ENCODE measurements around the gene NEK2. TPM values are rescaled to one million over a fixed set of nuclear protein-coding genes. Genes with fewer than 3 reads are reported as not detected.

Gene NEK2
- total and polyA plus RNA-seq, 2 donors (not counting 1 experiment from before 2014, with no cell fraction given): 0.09 TPM; not detected in 1

GRCh38 chr1:211641044-211641800, 34.2 kb downstream of the NEK2 start:
- H3K27me3 Mint-ChIP-seq: peaks cover 4% of the 10 kb centered on the region
- ChIA-PET POLR2A (no interaction called here), CTCF (interaction anchor here (0.6 to 0.7 kb wide), 2 partner anchors 56 to 157 kb away, joined by 3 read pairs; no protein-coding TSS in a partner anchor)
- Histone ChIP-seq H3K27ac (ENCODE audit: low read length in 2 of 2) (no peak overlapping the region), H2AFZ (ENCODE audit: insufficient read depth, low read depth, low read length, poor library complexity, severe bottlenecking) (no peak overlapping the region), H3K4me2 (replicated peaks; ENCODE audit: low read depth, low read length, poor library complexity, severe bottlenecking) (no peak overlapping the region), H3K4me3 (ENCODE audit: control extremely low read depth in 1 of 5, extremely low read depth in 1 of 5, insufficient read depth in 1 of 5, low read depth in 2 of 5, low read length in 4 of 5) (no peak overlapping the region), H4K20me1 (ENCODE audit: control insufficient read depth, insufficient read depth, low read length, poor library complexity, severe bottlenecking) (no peaks in the 10 kb centered on the region), H3K79me2 (ENCODE audit: control insufficient read depth, insufficient read depth, low read length) (no peaks in the 10 kb centered on the region), H3K9me3 (ENCODE audit: control extremely low read depth in 1 of 3, control insufficient read depth in 2 of 3, insufficient read depth in 1 of 3, low read length in 2 of 3) (no peaks in the 10 kb centered on the region), H3K27me3 (replicated peaks in 1 of 4; ENCODE audit: control extremely low read depth in 1 of 4, control insufficient read depth in 3 of 4, insufficient read depth in 4 of 4, low read length in 3 of 4) (peaks cover 0 to 7% (median 0%) of the 10 kb centered on the region in 4 experiments), H3K36me3 (replicated peaks in 1 of 2; ENCODE audit: control extremely low read depth in 1 of 2, control insufficient read depth in 1 of 2, extremely low read depth in 1 of 2, insufficient read depth in 2 of 2, low read length in 1 of 2) (no peaks in the 10 kb centered on the region), H3K4me1 (ENCODE audit: control insufficient read depth in 2 of 2, insufficient read depth in 2 of 2, low read length in 2 of 2) (no peaks in the 10 kb centered on the region), H3K9ac (ENCODE audit: low read length) (no peak overlapping the region)
- no peaks in the 10 kb centered on the region for H3K9me3 Mint-ChIP-seq (ENCODE audit: insufficient read depth)
- no peak overlapping the region for H3K4me3 Mint-ChIP-seq
- WGBS (ENCODE audit: insufficient coverage): 100% methylated on average over 1 of the region's 11 CpGs
- intact Hi-C loops (cut with micrococcal nuclease): no loop called here
- no peak overlapping the region for H3K27ac Mint-ChIP-seq
- TF ChIP-seq CTCF (IDR thresholded peaks at IDR 0.05) (no peak), EZH2 (IDR thresholded peaks at IDR 0.05; ENCODE audit: borderline replicate concordance, insufficient read depth, low read depth, low read length, poor library complexity, severe bottlenecking) (no peak)
- no peak for ATAC-seq (ENCODE audit: low read depth)
- no peaks in the 10 kb centered on the region for H3K4me1 Mint-ChIP-seq
- DNase-seq: no peak

GRCh38 chr1:211640301-211640630, 35.2 kb downstream of the NEK2 start:
- POLR2A ChIA-PET: no interaction called here
- H3K9me3 ChIP-seq (ENCODE audit: control extremely low read depth in 1 of 3, control insufficient read depth in 2 of 3, insufficient read depth in 1 of 3, low read length in 2 of 3): no peaks in the 10 kb centered on the region
- H3K4me2 ChIP-seq (replicated peaks; ENCODE audit: low read depth, low read length, poor library complexity, severe bottlenecking): no peak overlapping the region
- no peak overlapping the region for H3K9ac ChIP-seq (ENCODE audit: low read length)
- no peaks in the 10 kb centered on the region for H3K9me3 Mint-ChIP-seq (ENCODE audit: insufficient read depth)
- no peaks in the 10 kb centered on the region for H3K4me1 Mint-ChIP-seq
- no peak overlapping the region for H3K27ac ChIP-seq (ENCODE audit: low read length in 2 of 2)
- H3K36me3 ChIP-seq (replicated peaks in 1 of 2; ENCODE audit: control extremely low read depth in 1 of 2, control insufficient read depth in 1 of 2, extremely low read depth in 1 of 2, insufficient read depth in 2 of 2, low read length in 1 of 2): no peaks in the 10 kb centered on the region
- CTCF ChIA-PET: interaction anchor here (0.8 kb wide), 1 partner anchor 9 kb away, joined by 3 read pairs; no protein-coding TSS in a partner anchor
- H2AFZ ChIP-seq (ENCODE audit: insufficient read depth, low read depth, low read length, poor library complexity, severe bottlenecking): no peak overlapping the region
- H3K4me1 ChIP-seq (ENCODE audit: control insufficient read depth in 2 of 2, insufficient read depth in 2 of 2, low read length in 2 of 2): no peaks in the 10 kb centered on the region
- no peak for TF ChIP-seq EZH2 (IDR thresholded peaks at IDR 0.05; ENCODE audit: borderline replicate concordance, insufficient read depth, low read depth, low read length, poor library complexity, severe bottlenecking)
- TF ChIP-seq CTCF (IDR thresholded peaks at IDR 0.05): no peak
- no peak overlapping the region for H3K27ac Mint-ChIP-seq
- no peak overlapping the region for H3K4me3 Mint-ChIP-seq
- no peak for ATAC-seq (ENCODE audit: low read depth)
- H3K4me3 ChIP-seq (ENCODE audit: control extremely low read depth in 1 of 5, extremely low read depth in 1 of 5, insufficient read depth in 1 of 5, low read depth in 2 of 5, low read length in 4 of 5): no peak overlapping the region
- peaks cover 10% of the 10 kb centered on the region for H3K27me3 Mint-ChIP-seq
- peaks cover 0 to 7% (median 0%) of the 10 kb centered on the region in 4 experiments for H3K27me3 ChIP-seq (replicated peaks in 1 of 4; ENCODE audit: control extremely low read depth in 1 of 4, control insufficient read depth in 3 of 4, insufficient read depth in 4 of 4, low read length in 3 of 4)
- no peaks in the 10 kb centered on the region for H4K20me1 ChIP-seq (ENCODE audit: control insufficient read depth, insufficient read depth, low read length, poor library complexity, severe bottlenecking)
- WGBS (ENCODE audit: insufficient coverage): 89% methylated on average over 1 of the region's 1 CpG
- no peaks in the 10 kb centered on the region for H3K79me2 ChIP-seq (ENCODE audit: control insufficient read depth, insufficient read depth, low read length)
- intact Hi-C loops (cut with micrococcal nuclease): no loop called here
- no peak for DNase-seq

All from B cell (primary cell).